ENCODE measurements around the gene RTTN.

- TF ChIP-seq CTCF (IDR thresholded peaks at IDR 0.05; ENCODE audit: extremely low read depth in 1 of 2, insufficient read depth in 1 of 2, low read depth in 1 of 2, low read length in 2 of 2) (no peak), MYC (IDR thresholded peaks at IDR 0.05; ENCODE audit: low read depth, low read length) (no peak), POLR2AphosphoS5 (IDR thresholded peaks at IDR 0.05; ENCODE audit: insufficient read depth, low read depth, low read length) (no peak)
These were observed 77.2 kb downstream of the RTTN start for GRCh38 chr18:70128271-70128670.
